ENCODE results near the gene PLXNB3.

DNA sequence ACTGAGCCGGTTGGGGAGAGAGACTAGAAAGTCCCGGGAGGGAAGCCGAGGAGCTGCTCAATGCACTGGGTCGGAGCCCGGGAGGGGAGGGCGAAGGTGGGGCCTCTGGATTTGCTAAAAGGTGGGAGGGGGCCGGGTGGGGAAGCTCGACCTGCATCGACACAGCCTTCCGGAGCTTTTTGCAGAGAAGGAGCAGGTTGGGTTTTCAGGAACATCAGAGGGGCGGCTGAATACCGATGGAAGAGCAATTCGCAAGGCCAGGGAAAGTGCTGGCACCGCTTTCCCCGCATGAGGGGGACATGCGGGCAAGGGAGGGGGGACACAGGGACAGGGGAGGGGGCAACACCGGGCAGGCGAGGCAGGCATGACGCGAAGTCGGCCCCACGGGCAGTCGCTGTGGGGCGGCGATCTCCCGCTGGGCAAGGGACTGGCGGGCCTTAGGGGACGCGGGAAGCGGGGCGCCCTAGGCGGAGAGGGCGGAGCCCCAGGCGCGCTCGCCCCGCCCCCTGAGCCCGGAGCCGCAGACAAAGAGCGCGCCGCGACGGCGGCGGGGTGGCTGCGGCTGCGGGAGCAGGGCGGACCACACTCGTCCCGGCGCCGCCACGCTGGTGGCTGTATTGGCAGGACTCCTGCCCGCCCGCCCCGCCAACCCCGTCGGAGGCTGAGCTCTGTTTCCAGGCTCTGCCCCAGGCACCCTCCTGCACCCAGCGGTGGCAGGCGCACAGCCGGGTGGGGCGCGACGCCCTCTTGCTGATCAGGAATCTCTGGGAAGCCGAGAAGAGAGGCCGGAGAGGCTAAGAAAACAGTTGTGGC, 54.7 kb downstream of the PLXNB3 start:
- TF ChIP-seq CTCF (IDR thresholded peaks at IDR 0.05), result no peak
- no peak for TF ChIP-seq POLR2A (IDR thresholded peaks at IDR 0.05)
